Astrocyte of the cerebellum (primary cell): Measurements from ENCODE around the gene PCDH9.
"Not testable (repeated sequence)": the region's sequence is repeated elsewhere in the genome, so short reads cannot be mapped to it uniquely, and the experiment has no call there.

Experiments
- DNase-seq: peaks from one replicate; pipeline ENCODE4 v3.0.0-alpha.2; 2011; ENCODE audit warnings: low read depth
- H3K4me3 ChIP-seq: 2 replicates; pipeline ENCODE4 v1.5.1; 2011; ENCODE audit warnings: mild to moderate bottlenecking, low read depth, low read length, moderate library complexity
- CTCF ChIP-seq: IDR thresholded peaks from 2 replicates; pipeline ENCODE4 v1.5.1; 2012; ENCODE audit warnings: low read length, low read depth, moderate library complexity, mild to moderate bottlenecking; ENCODE audit errors: missing control alignments
- in situ Hi-C: cut with HindIII; loops from 2 replicates; pipeline ENCODE4 v1.10.0; 2017; ENCODE audit warnings: low sequenced_read_pairs

Gene PCDH9

GRCh38 chr13:66265371-66265770 lies 964.8 kb downstream of the PCDH9 start:
- in situ Hi-C loops: no loop called here
- peak; percentile 15 for TF ChIP-seq CTCF
- H3K4me3 ChIP-seq: peak overlapping the region; percentile 2
- peak; percentile 37 for DNase-seq

GRCh38 chr13:66264971-66265370 lies 965.2 kb downstream of the PCDH9 start:
- peak overlapping the region; percentile 2 for H3K4me3 ChIP-seq
- peak; percentile 63 for DNase-seq
- in situ Hi-C loops: no loop called here
- no peak for TF ChIP-seq CTCF

GRCh38 chr13:66262330-66262729 lies 967.8 kb downstream of the PCDH9 start:
- in situ Hi-C loops: no loop called here

GRCh38 chr13:66259426-66259825 lies 970.7 kb downstream of the PCDH9 start:
- DNase-seq, in situ Hi-C loops, H3K4me3 ChIP-seq: not testable (repeated sequence)

More at GRCh38 chr13:66262330-66262729, 967.8 kb downstream of the PCDH9 start:
- no peak for TF ChIP-seq CTCF
- DNase-seq: no peak
- H3K4me3 ChIP-seq: no peak overlapping the region
